Measurements from ENCODE around the gene SLC5A1.

SLC5A1 gene

DNA sequence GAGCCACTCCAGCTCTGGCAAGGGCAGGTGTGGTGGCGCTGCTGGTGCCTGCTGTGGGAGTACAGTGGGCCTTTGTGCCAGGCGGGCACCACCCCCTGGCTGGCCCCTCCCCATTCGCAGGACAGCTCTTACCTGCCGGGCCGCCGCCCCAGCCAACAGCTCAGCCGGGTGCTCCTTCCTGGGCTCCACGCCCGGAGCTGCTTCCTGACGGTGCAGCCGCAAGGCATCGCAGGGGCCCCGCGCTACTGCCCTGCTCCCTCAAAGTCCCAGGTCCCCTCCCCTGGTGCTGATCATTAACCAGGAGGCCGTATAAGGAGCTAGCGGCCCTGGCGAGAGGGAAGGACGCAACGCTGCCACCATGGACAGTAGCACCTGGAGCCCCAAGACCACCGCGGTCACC is at the start of gene SLC5A1:
SLC5A1 (plus strand) TSS at position 338 of the 400 bp plus-strand sequence; CDS start at position 359, 21 bp downstream.
- DNase-seq (ENCODE audit: low spot score): no peak

GRCh38 chr22:31995046-31995445 is 48.0 kb upstream of the SLC5A1 start:
- no peak for DNase-seq (ENCODE audit: low spot score)

DNA sequence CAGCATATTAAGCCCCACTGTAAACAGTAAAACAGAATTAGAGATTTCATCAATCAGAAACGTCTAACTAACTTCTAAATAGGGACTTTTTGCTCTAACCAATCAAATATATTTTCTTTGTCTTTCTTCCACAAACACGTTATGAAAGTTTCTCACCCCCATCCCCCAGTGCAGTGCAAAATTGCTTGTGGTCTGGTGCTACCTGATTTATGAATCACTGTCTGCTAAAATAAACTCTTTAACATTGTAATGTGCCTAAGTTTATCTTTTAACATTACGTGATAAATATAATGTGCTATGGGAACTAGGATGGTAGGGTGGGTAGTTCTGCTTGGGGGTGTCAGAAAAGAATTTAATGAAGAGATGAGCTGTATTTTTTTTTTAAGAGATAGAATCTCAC is 47.3 kb upstream of the SLC5A1 start:
- DNase-seq (ENCODE audit: low spot score): no peak

DNA sequence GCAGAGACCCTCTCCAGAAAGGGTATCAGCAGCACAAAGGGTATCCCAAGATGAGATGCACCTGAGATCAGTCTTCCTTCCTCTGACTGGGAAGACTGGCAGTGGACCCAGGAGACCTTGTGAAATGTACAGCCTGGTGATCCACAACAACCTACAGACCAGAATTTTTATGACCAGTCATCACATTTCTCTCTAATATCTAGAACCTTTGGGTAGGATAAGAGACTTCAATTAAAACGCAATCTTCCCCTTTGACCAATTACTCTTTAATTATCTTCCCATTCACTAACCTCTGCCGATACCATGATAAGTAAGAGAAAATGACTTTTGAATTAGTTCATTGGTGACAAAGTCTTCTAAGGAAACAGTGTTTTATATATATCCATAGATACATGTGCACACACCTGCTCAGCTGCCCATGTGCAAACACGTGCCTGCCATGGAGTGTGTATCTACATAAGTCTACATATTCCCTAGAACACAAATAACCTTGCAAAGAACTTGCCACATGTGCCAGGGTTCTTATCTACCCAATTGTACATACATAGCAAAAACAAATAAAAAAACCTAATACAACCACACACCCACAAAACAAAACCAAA is 44.2 kb upstream of the SLC5A1 start:
- no peak for DNase-seq (ENCODE audit: low spot score)

DNA sequence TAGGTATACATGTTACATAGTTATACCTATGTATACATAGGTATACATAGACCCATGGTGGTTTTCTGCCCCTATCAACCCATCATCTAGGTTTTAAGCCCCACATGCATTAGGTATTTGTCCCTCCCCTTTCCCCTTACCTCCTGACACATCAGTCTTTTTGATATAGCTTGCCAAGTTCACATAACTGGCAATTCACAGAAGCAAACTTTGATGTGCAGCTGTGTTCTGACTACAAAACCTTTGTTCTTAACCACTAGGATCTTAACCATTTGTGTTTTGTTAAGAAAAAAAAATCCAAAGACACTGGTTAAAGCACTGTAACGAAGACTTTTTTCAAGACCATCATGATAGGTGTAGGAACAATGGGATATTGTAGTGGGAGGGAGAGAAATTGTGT is 42.9 kb upstream of the SLC5A1 start:
- no peak for DNase-seq (ENCODE audit: low spot score)

DNA sequence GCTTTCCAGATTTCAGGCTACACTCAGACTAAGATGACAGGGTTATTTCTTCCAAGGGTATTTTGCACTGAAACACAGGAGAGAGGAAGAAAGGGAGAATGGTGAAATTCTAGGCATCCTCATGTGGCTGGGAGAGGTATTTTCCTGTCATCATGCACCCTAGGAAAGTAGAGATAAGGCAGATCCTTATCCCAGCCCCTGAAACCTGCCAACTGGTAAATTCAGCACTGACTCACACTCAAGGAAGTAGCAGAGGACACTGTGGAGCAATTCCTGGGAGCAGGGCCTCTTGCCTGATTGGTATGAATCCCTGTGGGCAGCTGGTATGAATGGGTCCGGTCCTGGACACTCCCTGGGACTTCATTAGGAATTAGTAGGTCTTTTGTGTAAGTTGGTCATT is 37.6 kb upstream of the SLC5A1 start:
- DNase-seq (ENCODE audit: low spot score): peak; percentile 15

DNA sequence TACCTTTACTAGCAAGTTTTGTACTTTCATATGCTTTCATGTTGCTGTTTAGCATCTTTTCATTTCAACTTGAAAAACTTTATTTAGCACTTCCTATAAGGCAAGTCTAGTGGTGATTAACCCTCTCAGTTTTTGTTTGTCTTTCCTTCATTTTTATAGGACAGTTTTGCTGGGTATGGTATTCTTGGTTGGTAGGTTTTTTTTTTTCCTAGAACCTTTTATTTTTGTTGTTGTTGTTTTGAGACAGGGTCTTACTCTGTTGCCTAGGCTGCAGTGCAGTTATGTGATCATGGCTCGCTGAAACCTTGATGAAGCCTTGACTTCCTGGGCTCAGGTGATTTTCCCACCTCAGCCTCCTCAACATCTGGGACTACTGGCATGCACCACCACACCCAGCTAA is 29.9 kb upstream of the SLC5A1 start:
- DNase-seq (ENCODE audit: low spot score): no peak

- no peak for DNase-seq (ENCODE audit: low spot score)
Observed at GRCh38 chr22:32016081-32016480, 27.0 kb upstream of the SLC5A1 start.

- no peak for DNase-seq (ENCODE audit: low spot score)
Observed at GRCh38 chr22:32018056-32018455, 25.0 kb upstream of the SLC5A1 start.

- DNase-seq (ENCODE audit: low spot score): peak; percentile 47
Observed at GRCh38 chr22:32020117-32020516, 22.9 kb upstream of the SLC5A1 start.

- DNase-seq (ENCODE audit: low spot score): no peak
Observed at GRCh38 chr22:32021716-32022115, 21.3 kb upstream of the SLC5A1 start.

- DNase-seq (ENCODE audit: low spot score): no peak
Observed at GRCh38 chr22:32023251-32023827, 19.7 kb upstream of the SLC5A1 start.

- DNase-seq (ENCODE audit: low spot score): no peak
Observed at GRCh38 chr22:32024796-32025195, 18.3 kb upstream of the SLC5A1 start.

- no peak for DNase-seq (ENCODE audit: low spot score)
Observed at GRCh38 chr22:32030518-32031247, 12.4 kb upstream of the SLC5A1 start.

DNA sequence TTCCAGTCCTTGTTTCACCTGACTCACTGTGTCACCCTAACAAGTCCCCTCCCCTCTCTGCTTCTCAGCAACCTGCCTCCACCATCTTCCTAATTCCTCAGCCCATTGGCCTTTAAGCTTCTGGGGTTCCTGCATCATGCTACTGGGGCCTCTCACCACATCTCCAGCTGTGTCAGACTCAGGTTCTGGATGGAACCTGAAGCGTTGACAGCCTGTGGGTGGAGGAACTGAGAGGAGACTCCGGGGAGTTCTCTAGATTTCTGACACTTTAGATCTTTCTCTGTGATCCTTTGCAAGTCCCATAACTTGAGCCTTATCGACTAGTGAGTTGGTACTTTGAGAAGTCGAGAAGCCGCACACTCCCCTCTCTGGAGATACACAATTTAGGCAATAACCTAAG is 11.6 kb upstream of the SLC5A1 start:
- DNase-seq (ENCODE audit: low spot score): no peak

DNA sequence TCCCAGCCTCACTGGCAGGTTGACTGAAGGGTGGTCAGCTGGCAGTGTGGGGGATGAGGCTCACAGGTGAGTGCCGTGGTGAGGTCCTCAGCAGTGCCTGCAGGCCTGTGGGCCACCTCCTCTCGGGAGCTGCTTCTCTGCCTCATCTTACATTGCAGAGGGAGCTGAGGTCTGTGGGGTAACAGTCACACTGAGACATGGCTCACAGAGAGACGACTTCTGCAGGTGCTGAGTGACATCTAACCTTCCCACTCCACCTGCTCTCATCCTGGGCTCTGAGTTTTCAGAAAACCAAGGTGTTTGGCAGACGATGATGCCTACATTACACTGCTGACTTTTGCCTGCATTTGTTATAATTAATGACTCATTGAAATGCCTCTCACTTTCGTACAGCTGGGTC is 8.8 kb upstream of the SLC5A1 start:
- DNase-seq (ENCODE audit: low spot score): no peak

DNA sequence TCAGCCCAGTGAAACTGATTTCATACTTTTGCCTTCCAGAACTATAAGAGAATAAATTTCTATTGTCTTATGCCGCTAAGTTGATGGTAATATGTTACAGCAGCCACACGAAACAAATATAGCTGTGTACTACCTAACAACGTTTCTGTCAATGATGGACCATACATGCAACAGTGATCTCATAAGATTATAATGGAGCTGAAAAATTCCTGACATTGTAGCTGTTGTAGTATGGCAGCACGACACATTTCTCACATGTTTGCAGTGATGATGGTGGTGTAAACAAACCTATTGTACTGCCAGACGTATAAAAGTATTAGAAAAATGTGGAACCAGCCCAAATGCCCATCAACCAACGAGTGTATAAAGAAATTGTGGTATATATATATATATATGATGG is 5.8 kb upstream of the SLC5A1 start:
- no peak for DNase-seq (ENCODE audit: low spot score)

DNA sequence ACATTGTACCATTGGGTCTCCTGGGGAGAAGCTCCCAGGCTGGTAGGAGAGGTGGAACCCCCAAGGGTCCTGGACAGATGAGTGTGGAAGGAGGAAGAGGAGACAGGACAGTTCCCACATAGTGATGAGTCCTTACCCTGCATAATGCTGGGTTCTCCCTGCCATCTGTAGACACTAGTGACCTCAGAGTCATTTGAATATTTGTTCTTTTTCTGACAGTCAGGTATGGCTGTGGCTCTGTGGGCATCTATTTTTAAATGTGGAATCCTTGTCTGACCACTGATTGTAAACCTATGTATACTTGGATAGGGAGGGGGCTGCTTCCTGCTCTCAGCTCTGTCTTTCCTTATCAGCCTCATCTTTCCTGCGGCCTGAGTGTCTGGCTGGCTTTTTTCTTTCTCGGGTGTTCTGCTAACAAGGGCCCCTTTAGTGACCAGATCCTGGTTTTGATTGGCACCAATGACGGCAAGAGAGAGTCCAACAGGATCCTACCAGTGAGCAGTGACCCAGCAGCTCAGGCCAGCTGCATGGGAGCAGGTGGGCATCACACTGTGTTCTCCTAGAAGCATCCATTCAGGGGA is 2.6 kb upstream of the SLC5A1 start:
- DNase-seq (ENCODE audit: low spot score): no peak

DNA sequence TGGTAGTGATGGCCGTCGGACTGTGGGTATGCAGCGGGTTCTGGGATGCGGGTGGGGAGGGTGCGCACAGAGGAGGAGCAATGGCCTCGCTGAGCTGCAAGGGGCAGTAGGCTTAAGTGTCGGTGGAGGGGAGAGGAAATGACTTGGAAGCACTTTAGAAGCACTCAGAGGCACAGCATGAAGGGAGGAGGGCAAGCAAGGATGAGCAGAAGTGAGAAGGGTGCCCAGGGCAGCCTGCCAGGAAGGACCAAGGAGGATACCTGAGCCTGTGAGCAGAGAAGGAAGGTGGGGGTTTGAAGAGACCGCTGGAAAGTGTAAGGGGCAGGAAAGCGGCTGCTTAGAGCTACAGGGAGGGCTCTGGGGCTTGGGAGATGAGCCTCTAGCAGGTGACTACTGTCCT is 330 bp downstream of the SLC5A1 start:
- DNase-seq (ENCODE audit: low spot score): no peak

DNA sequence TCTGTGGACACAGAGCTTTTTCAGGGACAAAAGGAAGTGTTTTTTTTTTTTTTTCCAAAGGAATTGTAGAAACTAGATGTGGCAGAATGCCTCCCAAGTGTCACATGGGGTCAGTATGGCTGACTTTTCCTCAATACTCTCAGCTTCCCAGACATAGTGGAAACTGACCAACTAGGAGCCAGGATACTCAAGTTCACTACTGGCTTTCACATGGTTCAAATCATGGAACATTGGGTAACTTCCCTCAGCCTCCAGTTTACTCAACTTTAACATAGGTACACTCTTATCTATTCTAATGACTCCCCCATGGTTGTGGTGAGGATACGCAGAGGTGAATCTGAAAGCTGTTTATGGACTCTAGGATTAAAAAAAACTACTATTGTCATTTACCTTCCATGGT is 1.4 kb downstream of the SLC5A1 start:
- DNase-seq (ENCODE audit: low spot score): no peak

DNA sequence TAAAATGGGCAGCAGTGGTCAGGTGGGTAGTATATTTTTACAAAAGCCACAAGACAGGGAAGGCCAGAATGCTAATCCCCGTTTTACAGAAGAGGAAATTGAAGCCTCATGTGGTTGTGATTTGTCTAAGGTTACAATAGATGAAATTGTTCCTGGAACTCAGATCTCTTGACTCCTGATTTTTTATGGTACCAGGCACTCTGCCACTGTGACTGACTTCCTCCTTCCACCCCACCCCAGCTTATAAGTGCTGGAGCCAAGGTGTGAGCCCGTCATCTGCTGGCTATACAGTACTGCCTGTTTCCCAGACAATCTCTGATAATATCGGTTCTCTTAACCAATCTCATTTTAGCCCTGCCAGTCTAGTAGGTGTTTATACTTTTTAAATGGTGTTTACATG is 1.9 kb downstream of the SLC5A1 start:
- no peak for DNase-seq (ENCODE audit: low spot score)

GRCh38 chr22:32048069-32048468 is 5.0 kb downstream of the SLC5A1 start:
- no peak for DNase-seq (ENCODE audit: low spot score)

Data from AG08395 (cell line).